GM12864 (cell line): ENCODE results near the gene DNAH9.

Source experiments
- DNase-seq: peaks from one replicate; pipeline ENCODE4 v3.0.0-alpha.2; 2011; ENCODE audit warnings: low read depth
- H3K4me3 ChIP-seq: 2 replicates; pipeline ENCODE4 v1.5.1; 2011; ENCODE audit warnings: mild to moderate bottlenecking, low read depth, low read length, control low read depth
- TF ChIP-seq, protein P1 (sequence below): IDR thresholded peaks from 2 replicates; pipeline ENCODE4 v1.5.1; 2011; ENCODE audit warnings: low read depth, mild to moderate bottlenecking, moderate library complexity, low read length, control low read depth, inconsistent platforms; ENCODE audit errors: missing control alignments

The DNAH9 gene

DNA sequence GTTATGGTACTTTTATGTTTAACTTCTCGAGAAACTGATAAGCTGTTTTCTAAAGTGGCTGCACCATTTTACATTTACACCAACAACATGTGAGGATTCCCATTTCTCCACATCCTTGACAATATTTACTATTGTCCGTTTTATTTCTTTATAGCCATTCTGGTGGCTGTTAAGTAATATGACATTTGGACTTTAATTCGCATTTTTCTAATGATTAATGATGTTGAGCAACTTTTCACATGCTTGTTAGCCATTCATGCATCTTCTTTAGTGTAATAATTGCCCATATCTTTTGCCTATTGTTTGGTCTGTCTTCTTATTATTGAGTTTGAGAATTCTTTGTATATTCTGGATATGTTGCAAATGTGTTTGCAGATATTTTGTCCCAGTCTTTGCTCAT, 114.2 kb downstream of the DNAH9 start:
- DNase-seq = no peak
- TF ChIP-seq, protein P1, sequence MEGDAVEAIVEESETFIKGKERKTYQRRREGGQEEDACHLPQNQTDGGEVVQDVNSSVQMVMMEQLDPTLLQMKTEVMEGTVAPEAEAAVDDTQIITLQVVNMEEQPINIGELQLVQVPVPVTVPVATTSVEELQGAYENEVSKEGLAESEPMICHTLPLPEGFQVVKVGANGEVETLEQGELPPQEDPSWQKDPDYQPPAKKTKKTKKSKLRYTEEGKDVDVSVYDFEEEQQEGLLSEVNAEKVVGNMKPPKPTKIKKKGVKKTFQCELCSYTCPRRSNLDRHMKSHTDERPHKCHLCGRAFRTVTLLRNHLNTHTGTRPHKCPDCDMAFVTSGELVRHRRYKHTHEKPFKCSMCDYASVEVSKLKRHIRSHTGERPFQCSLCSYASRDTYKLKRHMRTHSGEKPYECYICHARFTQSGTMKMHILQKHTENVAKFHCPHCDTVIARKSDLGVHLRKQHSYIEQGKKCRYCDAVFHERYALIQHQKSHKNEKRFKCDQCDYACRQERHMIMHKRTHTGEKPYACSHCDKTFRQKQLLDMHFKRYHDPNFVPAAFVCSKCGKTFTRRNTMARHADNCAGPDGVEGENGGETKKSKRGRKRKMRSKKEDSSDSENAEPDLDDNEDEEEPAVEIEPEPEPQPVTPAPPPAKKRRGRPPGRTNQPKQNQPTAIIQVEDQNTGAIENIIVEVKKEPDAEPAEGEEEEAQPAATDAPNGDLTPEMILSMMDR = no peak
- H3K4me3 ChIP-seq = no peak overlapping the region

DNA sequence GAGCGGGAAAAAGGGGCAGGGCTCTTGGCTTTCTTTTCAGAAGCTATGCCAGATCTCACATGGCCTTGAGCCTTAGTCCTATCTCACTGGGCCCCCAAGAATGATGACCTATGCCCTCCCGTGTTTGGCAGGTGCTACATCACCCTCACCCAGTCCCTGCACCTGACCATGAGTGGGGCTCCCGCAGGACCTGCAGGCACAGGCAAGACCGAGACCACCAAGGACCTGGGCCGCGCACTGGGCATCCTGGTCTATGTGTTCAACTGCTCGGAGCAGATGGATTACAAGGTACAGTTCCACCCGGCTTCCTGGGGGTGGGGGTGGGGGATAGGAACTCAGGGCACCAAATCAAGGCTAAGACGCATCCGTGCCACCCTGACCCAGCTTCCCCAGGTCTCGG, 120.9 kb downstream of the DNAH9 start:
- TF ChIP-seq, protein P1 = no peak
- H3K4me3 ChIP-seq = no peak overlapping the region

DNA sequence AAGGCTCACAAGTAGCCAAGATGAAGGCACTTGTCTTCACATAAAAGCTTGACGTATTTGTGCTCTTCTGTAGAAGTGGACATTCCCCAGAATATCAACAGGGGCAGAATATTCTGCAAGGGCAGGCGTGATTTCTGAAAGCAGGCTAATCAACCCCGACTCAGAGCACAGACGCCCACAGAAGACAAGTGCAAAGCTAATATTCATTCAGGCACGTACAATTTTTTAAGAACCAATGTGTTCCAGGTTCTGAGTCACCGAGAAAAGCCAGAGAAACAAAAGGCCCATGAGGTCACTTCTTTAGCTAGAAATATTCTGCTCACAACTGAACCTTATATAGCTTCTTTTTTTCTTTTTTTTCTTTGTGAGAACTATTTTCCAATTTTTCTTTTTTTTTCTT, 121.6 kb downstream of the DNAH9 start:
- TF ChIP-seq, protein P1 = no peak
- no peak overlapping the region for H3K4me3 ChIP-seq
- no peak for DNase-seq

More for the DNA sequence above, 120.9 kb downstream of the DNAH9 start:
- DNase-seq = no peak

DNA sequence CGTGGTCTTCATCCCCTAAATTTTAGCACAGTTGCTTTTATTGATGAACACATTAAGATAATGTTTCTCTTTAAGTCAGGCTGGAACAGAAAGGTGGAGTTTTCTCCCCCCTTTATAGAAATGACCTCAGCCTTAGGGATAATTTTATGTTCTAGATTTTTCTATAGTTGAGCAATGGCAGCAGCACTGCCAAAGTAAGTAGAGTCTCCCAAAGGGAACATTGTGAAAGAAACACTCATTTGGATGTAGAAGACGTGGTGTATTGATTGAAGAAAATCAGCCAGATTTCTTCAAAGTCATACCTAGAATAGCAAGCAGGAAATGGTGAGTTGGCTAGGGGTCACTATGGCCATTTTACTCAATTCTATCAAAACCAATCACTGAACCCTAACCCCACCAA, 122.5 kb downstream of the DNAH9 start:
- H3K4me3 ChIP-seq = no peak overlapping the region
- TF ChIP-seq, protein P1 = no peak
- DNase-seq = no peak

DNA sequence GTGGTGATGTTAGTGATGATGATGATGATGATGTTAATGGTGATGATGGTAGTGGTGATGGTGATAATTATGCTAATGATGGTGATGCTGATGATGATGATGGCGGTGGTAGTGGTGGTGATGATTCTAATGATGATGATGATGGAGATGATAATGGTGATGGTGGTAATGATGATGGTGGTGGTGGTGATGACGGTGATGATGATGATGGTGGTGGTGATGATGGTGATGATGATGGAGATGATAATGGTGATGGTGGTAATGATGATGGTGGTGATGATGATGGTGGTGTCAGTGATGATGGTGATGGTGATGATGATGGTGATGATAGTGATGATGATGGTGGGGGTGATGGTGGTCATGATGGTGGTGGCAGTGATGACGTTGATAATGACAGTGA, 132.5 kb downstream of the DNAH9 start:
- TF ChIP-seq, protein P1 = no peak
- no peak for DNase-seq

DNA sequence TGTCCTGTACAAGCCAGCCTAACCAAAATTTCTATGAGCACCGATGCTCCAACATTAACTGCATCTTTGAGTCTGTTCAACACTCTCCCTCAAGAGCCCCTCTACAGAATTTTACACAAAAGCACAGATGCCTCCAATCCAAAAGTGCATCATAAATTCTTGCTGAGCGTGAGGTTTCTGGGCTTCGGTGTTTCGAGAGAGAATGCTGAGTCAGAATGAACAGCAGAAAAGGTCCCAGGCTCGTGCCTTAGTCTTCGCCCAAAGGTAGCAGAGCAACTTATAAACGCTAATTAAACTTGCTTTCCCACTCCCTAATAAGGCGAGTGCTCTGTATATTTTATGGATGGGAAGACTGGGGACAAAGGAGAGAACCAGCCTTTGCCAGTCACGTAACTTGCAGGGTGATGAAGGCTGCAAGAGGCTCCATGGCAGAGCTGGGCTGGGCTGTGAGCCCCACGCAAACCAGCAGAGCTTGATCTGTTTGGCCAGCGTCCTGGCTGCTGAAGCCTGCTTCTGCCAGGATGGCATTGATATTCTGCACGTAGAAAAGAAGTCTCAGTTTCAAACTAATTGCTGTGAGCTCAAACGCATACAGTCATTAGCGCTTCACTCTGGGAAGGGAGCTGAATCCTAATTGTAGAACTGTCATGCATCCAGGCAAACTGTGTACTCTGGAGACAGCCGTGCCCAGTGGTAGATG, 138.5 kb downstream of the DNAH9 start:
- TF ChIP-seq, protein P1 = no peak
- no peak for DNase-seq
- H3K4me3 ChIP-seq = no peak overlapping the region

More for the DNA sequence above, 132.5 kb downstream of the DNAH9 start:
- no peak overlapping the region for H3K4me3 ChIP-seq

DNA sequence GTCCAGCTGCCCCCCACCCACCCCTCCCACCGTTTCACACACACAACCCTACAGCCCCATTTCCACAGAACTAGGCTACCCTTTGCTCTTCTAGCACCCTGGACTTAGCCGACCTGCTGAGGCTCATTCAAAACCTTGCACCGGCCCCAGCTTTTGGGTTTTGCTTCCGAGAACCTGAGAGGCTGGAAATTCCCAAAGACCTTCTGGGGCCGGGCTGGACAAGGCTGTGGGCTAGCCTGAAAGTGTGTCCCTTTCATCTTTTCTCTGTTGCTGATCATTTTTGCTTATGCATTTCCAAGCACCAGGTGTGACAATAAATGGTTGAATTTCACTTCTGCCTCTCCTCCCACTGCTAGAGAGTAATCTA, 139.0 kb downstream of the DNAH9 start:
- TF ChIP-seq, protein P1 = no peak
- H3K4me3 ChIP-seq = no peak overlapping the region
- DNase-seq = no peak
